KMS-11 (cell line): ENCODE measurements around the gene ZC3HAV1L.

Experiments
- H2AFZ ChIP-seq: fragments of 200-600 bp; sonication (generic); 2 replicates; pipeline ENCODE4 v1.6.1; 2016; ENCODE audit warnings: antibody characterized with exemption, mixed run types, low read depth
- H3K27ac ChIP-seq: fragments of 200-600 bp; sonication (generic); 2 replicates; pipeline ENCODE4 v1.6.1; 2016; ENCODE audit warnings: mild to moderate bottlenecking, mixed run types
- H3K27me3 ChIP-seq: fragments of 200-600 bp; sonication (generic); 2 replicates; pipeline ENCODE4 v1.6.1; 2017; ENCODE audit warnings: mild to moderate bottlenecking, low read depth, mixed run types, moderate library complexity; ENCODE audit not compliant: insufficient read depth
- H3K36me3 ChIP-seq: fragments of 200-600 bp; sonication (generic); 2 replicates; pipeline ENCODE4 v1.6.1; 2017; ENCODE audit warnings: mild to moderate bottlenecking, mixed run types; ENCODE audit not compliant: insufficient read depth
- H3K4me1 ChIP-seq: fragments of 200-600 bp; sonication (generic); 2 replicates; pipeline ENCODE4 v1.6.1; 2016; ENCODE audit warnings: mild to moderate bottlenecking, low read depth, mixed run types; ENCODE audit not compliant: poor library complexity, severe bottlenecking
- H3K4me2 ChIP-seq: fragments of 200-600 bp; sonication (generic); 2 replicates; pipeline ENCODE4 v1.7.0; 2016; ENCODE audit warnings: mild to moderate bottlenecking, mixed run types
- H3K4me3 ChIP-seq: fragments of 200-600 bp; sonication (generic); IDR thresholded peaks from 2 replicates; pipeline ENCODE4 v1.6.1; 2017; ENCODE audit warnings: low read depth, low read length, mixed read lengths; ENCODE audit not compliant: insufficient read depth
- H3K79me2 ChIP-seq: fragments of 200-600 bp; sonication (generic); 2 replicates; pipeline ENCODE4 v1.6.1; 2016; ENCODE audit warnings: low read depth, mixed run types; ENCODE audit not compliant: insufficient read depth
- H3K9ac ChIP-seq: fragments of 200-600 bp; sonication (generic); 2 replicates; pipeline ENCODE4 v1.6.1; 2016; ENCODE audit warnings: mild to moderate bottlenecking, mixed run types
- H4K20me1 ChIP-seq: fragments of 200-600 bp; sonication (generic); 2 replicates; pipeline ENCODE4 v1.6.1; 2016; ENCODE audit warnings: mild to moderate bottlenecking, mixed run types; ENCODE audit not compliant: insufficient read depth
- TF ChIP-seq, protein P1 (sequence below): fragments of 200-600 bp; sonication (generic); conservative IDR thresholded peaks from 2 replicates; pipeline ENCODE4 v1.6.1; 2017; ENCODE audit warnings: low read depth, mild to moderate bottlenecking, antibody characterized with exemption, low read length, moderate library complexity, mixed read lengths

ZC3HAV1L gene

GRCh38 chr7:139011373-139011772 lies 24.5 kb downstream of the ZC3HAV1L start:
- H3K27ac ChIP-seq = no peak overlapping the region
- no peaks in the 10 kb centered on the region for H3K36me3 ChIP-seq
- no peak overlapping the region for H2AFZ ChIP-seq

DNA sequence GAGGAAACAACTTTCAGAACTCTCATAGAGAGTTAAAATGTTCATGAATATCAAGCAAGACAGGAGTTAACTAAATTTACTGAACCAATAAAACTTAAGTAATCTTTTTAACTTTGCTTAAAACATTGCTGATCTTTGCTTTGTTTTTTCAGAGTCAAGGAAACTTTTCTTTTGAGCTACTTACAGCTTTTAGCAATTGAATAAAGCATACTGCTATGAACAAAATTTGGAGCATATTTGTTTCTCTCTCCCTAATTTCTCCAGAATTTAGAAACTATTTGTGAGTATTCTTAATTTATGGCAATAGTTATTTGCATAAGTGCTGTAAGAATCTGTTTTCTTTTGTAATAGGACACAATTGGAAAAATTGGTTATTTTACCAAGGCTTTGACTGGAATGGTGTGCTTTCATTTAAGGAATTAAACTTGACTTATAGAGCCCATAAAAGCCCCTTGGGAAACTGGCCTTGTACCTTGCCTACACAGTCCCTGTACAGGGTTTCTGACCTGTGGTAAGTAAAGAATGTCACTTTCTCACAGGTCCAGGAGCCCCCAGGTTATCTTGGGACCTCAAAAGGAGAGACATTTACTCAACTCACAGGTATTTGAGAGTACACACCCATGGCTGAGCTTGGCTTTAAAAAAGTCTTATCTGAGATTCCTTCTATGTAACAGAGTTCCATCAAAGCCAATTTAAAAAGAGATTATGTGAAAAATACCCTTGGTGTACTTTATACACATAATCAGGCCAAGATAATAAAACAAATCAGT lies 31.3 kb downstream of the ZC3HAV1L start:
- no peaks in the 10 kb centered on the region for H3K4me1 ChIP-seq
- H3K36me3 ChIP-seq = no peaks in the 10 kb centered on the region
- no peaks in the 10 kb centered on the region for H4K20me1 ChIP-seq
- H3K4me3 ChIP-seq = no peak overlapping the region
- H3K4me2 ChIP-seq = no peak overlapping the region
- H3K27ac ChIP-seq = no peak overlapping the region
- no peak overlapping the region for H3K9ac ChIP-seq
- H3K27me3 ChIP-seq = no peaks in the 10 kb centered on the region
- no peak overlapping the region for H2AFZ ChIP-seq
- H3K79me2 ChIP-seq = no peaks in the 10 kb centered on the region
- TF ChIP-seq, protein P1, sequence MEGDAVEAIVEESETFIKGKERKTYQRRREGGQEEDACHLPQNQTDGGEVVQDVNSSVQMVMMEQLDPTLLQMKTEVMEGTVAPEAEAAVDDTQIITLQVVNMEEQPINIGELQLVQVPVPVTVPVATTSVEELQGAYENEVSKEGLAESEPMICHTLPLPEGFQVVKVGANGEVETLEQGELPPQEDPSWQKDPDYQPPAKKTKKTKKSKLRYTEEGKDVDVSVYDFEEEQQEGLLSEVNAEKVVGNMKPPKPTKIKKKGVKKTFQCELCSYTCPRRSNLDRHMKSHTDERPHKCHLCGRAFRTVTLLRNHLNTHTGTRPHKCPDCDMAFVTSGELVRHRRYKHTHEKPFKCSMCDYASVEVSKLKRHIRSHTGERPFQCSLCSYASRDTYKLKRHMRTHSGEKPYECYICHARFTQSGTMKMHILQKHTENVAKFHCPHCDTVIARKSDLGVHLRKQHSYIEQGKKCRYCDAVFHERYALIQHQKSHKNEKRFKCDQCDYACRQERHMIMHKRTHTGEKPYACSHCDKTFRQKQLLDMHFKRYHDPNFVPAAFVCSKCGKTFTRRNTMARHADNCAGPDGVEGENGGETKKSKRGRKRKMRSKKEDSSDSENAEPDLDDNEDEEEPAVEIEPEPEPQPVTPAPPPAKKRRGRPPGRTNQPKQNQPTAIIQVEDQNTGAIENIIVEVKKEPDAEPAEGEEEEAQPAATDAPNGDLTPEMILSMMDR = no peak

More at GRCh38 chr7:139011373-139011772, 24.5 kb downstream of the ZC3HAV1L start:
- TF ChIP-seq, protein P1 = no peak
- H3K27me3 ChIP-seq = no peaks in the 10 kb centered on the region
- H3K9ac ChIP-seq = no peak overlapping the region
- no peaks in the 10 kb centered on the region for H3K79me2 ChIP-seq
- H3K4me1 ChIP-seq = no peaks in the 10 kb centered on the region
- H3K4me2 ChIP-seq = no peak overlapping the region
- no peak overlapping the region for H3K4me3 ChIP-seq
- H4K20me1 ChIP-seq = no peaks in the 10 kb centered on the region

- Histone ChIP-seq H3K4me1 (no peaks in the 10 kb centered on the region), H3K27me3 (no peaks in the 10 kb centered on the region), H3K79me2 (no peaks in the 10 kb centered on the region), H3K36me3 (no peaks in the 10 kb centered on the region), H3K9ac (no peak overlapping the region), H3K4me3 (no peak overlapping the region), H3K4me2 (no peak overlapping the region), H3K27ac (no peak overlapping the region), H4K20me1 (no peaks in the 10 kb centered on the region), H2AFZ (no peak overlapping the region)
- TF ChIP-seq, protein P1 = no peak
Observed at GRCh38 chr7:138999414-138999813, 36.4 kb downstream of the ZC3HAV1L start.

GRCh38 chr7:138992052-138992531 lies 43.8 kb downstream of the ZC3HAV1L start:
- no peak overlapping the region for H3K4me3 ChIP-seq
- H3K27ac ChIP-seq = no peak overlapping the region
- no peaks in the 10 kb centered on the region for H4K20me1 ChIP-seq
- H3K4me2 ChIP-seq = no peak overlapping the region
- TF ChIP-seq, protein P1 = no peak
- H3K9ac ChIP-seq = no peak overlapping the region
- no peaks in the 10 kb centered on the region for H3K79me2 ChIP-seq
- H2AFZ ChIP-seq = no peak overlapping the region
- no peaks in the 10 kb centered on the region for H3K27me3 ChIP-seq
- no peaks in the 10 kb centered on the region for H3K4me1 ChIP-seq
- no peaks in the 10 kb centered on the region for H3K36me3 ChIP-seq
